Gastroesophageal sphincter (tissue), 3 donors: ENCODE measurements around the gene PSMA7.

Experiments used
- POLR2A ChIP-seq, 2 donors: fragments of 450-650 bp; IDR thresholded peaks; one replicate each; pipeline ENCODE4 v1.6.1; 2017; ENCODE audit warnings: antibody characterized with exemption in 2 of 2, mild to moderate bottlenecking in 2 of 2, moderate library complexity in 1 of 2
- TF ChIP-seq, protein P1 (sequence below), 4 experiments: fragments of 200-600 bp in 2 of 4; fragments of 450-650 bp in 2 of 4; sonication (generic) in 1 of 4; IDR thresholded peaks; one replicate each; pipeline ENCODE4 v1.5.1; 2017 to 2019; ENCODE audit warnings: antibody characterized with exemption in 4 of 4, mild to moderate bottlenecking in 2 of 4, moderate library complexity in 2 of 4

DNA sequence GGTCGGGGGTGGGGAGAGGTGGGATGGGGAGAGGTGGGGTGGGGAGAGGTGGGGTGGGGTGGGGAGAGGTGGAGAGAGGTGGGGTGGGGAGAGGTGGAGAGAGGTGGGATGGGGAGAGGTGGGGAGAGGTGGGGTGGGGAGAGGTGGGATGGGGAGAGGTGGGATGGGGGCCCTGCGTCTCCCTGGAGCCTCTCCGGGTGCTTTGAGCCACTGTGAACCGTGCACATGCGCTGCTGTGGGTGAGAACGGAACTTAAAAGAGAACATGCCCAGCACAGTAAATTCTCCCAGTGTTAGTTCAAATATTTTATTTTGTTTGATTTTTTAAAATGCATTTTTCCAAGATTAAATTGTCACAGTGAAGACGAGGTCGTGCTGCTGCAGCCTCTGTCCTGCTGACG, 17.1 kb upstream of the PSMA7 start:
- TF ChIP-seq POLR2A (IDR thresholded peaks at IDR 0.05), result no peak
- TF ChIP-seq, protein P1, sequence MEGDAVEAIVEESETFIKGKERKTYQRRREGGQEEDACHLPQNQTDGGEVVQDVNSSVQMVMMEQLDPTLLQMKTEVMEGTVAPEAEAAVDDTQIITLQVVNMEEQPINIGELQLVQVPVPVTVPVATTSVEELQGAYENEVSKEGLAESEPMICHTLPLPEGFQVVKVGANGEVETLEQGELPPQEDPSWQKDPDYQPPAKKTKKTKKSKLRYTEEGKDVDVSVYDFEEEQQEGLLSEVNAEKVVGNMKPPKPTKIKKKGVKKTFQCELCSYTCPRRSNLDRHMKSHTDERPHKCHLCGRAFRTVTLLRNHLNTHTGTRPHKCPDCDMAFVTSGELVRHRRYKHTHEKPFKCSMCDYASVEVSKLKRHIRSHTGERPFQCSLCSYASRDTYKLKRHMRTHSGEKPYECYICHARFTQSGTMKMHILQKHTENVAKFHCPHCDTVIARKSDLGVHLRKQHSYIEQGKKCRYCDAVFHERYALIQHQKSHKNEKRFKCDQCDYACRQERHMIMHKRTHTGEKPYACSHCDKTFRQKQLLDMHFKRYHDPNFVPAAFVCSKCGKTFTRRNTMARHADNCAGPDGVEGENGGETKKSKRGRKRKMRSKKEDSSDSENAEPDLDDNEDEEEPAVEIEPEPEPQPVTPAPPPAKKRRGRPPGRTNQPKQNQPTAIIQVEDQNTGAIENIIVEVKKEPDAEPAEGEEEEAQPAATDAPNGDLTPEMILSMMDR (IDR thresholded peaks at IDR 0.05), result no peak
